K562 (cell line): Measurements from ENCODE around the gene CDKN2C. TPM values are rescaled to one million over a fixed set of nuclear protein-coding genes. Genes with fewer than 3 reads are reported as not detected.

Source experiments
- CEBPB ChIP-seq: fragments of 450-650 bp; IDR thresholded peaks from 2 replicates; pipeline ENCODE4 v1.6.1; 2016; ENCODE audit warnings: missing genetic modification characterization, missing compliant biosample characterization
- CHD2 ChIP-seq: IDR thresholded peaks from 2 replicates; pipeline ENCODE4 v1.6.1; 2011; ENCODE audit warnings: low read depth, low read length
- CSDE1 ChIP-seq, 2 experiments: fragments of 450-650 bp; IDR thresholded peaks; 2 replicates each; pipeline ENCODE4 v1.6.1; 2016; ENCODE audit warnings: mild to moderate bottlenecking in 1 of 2
- DLX4 ChIP-seq: fragments of 250-450 bp; sonication (Bioruptor Pico); IDR thresholded peaks from 2 replicates; pipeline ENCODE4 v1.6.1; 2021; ENCODE audit warnings: mild to moderate bottlenecking
- ETV5 ChIP-seq: sonication (generic); formaldehyde crosslinking; IDR thresholded peaks from 2 replicates; pipeline ENCODE4 v1.4.0; 2020; ENCODE audit warnings: low read depth, mild to moderate bottlenecking, missing genetic modification reagents
- FOXA1 ChIP-seq: fragments of 450-650 bp; IDR thresholded peaks from 2 replicates; pipeline ENCODE4 v1.6.1; 2016; ENCODE audit warnings: mild to moderate bottlenecking, borderline replicate concordance
- GATA2 ChIP-seq: sonication (generic); formaldehyde crosslinking; IDR thresholded peaks from 2 replicates; pipeline ENCODE4 v1.4.0; 2020; ENCODE audit warnings: mild to moderate bottlenecking, missing genetic modification reagents
- JUNB ChIP-seq: fragments of 450-650 bp; formaldehyde crosslinking; conservative IDR thresholded peaks from 2 replicates; pipeline ENCODE4 v1.4.0; 2020; ENCODE audit warnings: mild to moderate bottlenecking
- MED1 ChIP-seq: sonication (generic); formaldehyde crosslinking; IDR thresholded peaks from 2 replicates; pipeline ENCODE4 v1.8.1; 2023; ENCODE audit warnings: missing genetic modification reagents, borderline replicate concordance
- MTA3 ChIP-seq: fragments of 450-650 bp; formaldehyde crosslinking; IDR thresholded peaks from 2 replicates; pipeline ENCODE4 v1.6.1; 2017; ENCODE audit warnings: mild to moderate bottlenecking, borderline replicate concordance
- NFIX ChIP-seq: fragments of 250-450 bp; sonication (Bioruptor Pico); IDR thresholded peaks from 2 replicates; pipeline ENCODE4 v1.4.0; 2020; ENCODE audit warnings: low read depth, mild to moderate bottlenecking, moderate library complexity
- SMC3 ChIP-seq: conservative IDR thresholded peaks from 2 replicates; pipeline ENCODE4 v1.6.1; 2011; ENCODE audit warnings: low read depth, low read length, improper control_type of control experiment; ENCODE audit not compliant: insufficient read depth
- STAT5A ChIP-seq: IDR thresholded peaks from 2 replicates; pipeline ENCODE4 v1.6.1; 2012; ENCODE audit warnings: low read length, inconsistent platforms, borderline replicate concordance
- TAF1 ChIP-seq: IDR thresholded peaks from 2 replicates; pipeline ENCODE4 v1.6.1; 2011; ENCODE audit warnings: mild to moderate bottlenecking, low read length, moderate library complexity; ENCODE audit not compliant: insufficient read depth, control insufficient read depth, severe bottlenecking; ENCODE audit errors: extremely low read depth
- TBP ChIP-seq: optimal IDR thresholded peaks from 2 replicates; pipeline ENCODE3; 2011; ENCODE audit warnings: low read depth, low read length, improper control_type of control experiment
- TEAD1 ChIP-seq, 2 experiments: fragments of 450-650 bp in 1 of 2; sonication (generic) in 1 of 2; formaldehyde crosslinking; IDR thresholded peaks; 2 replicates each; pipeline versions ENCODE4 v1.4.0 to v1.8.0; 2020 to 2022; ENCODE audit warnings: mild to moderate bottlenecking in 2 of 2, missing genetic modification reagents in 1 of 2
- THRAP3 ChIP-seq: fragments of 450-650 bp; IDR thresholded peaks from 2 replicates; pipeline ENCODE4 v1.6.1; 2016; ENCODE audit warnings: mild to moderate bottlenecking, inconsistent platforms, borderline replicate concordance
- ZBTB1 ChIP-seq: sonication (generic); formaldehyde crosslinking; IDR thresholded peaks from 2 replicates; pipeline ENCODE4 v1.8.1; 2023; ENCODE audit warnings: missing genetic modification reagents, low read depth, mild to moderate bottlenecking, borderline replicate concordance
- ZC3H4 ChIP-seq: sonication (generic); formaldehyde crosslinking; IDR thresholded peaks from 2 replicates; pipeline ENCODE4 v1.9.0; 2021; ENCODE audit warnings: missing genetic modification reagents, borderline replicate concordance
- ZC3H8 ChIP-seq: fragments of 450-650 bp; IDR thresholded peaks from 2 replicates; pipeline ENCODE4 v1.6.1; 2017
- ZNF354B ChIP-seq: fragments of 250-450 bp; sonication (Bioruptor Pico); IDR thresholded peaks from 2 replicates; pipeline ENCODE4 v1.4.0; 2020
- ZNF395 ChIP-seq: fragments of 200-800 bp; sonication (Bioruptor generic); IDR thresholded peaks from 2 replicates; pipeline ENCODE4 v1.6.1; 2017; ENCODE audit warnings: missing genetic modification characterization, missing compliant biosample characterization
- ZNF644 ChIP-seq: fragments of 200-800 bp; sonication (Bioruptor generic); IDR thresholded peaks from 2 replicates; pipeline ENCODE4 v1.6.1; 2016; ENCODE audit warnings: low read depth, missing genetic modification characterization, missing compliant biosample characterization
- polyA plus RNA-seq, 8 experiments: library from polyadenylated mRNA; depleted of rRNA in 4 of 8; stranded (reverse) in 5 of 8; unstranded in 3 of 8; fragments of >200 nt; fragmentation: Nextera tagmentation in 2 of 8; fragmentation: Illumina TruSeq in 1 of 8; extraction: Ambion mirVana in 2 of 8; extraction: Trizol in 1 of 8; gene quantifications; 2 replicates each; pipeline versions ENCODE4 v1.2.1 to v1.2.3, GENCODE V29; 2011 to 2014; ENCODE audit warnings: inconsistent platforms in 1 of 8, missing spikeins in 1 of 8
- total RNA-seq, 7 experiments: library from RNA; depleted of rRNA in 6 of 7; stranded (reverse); fragments of >200 nt in 6 of 7; fragmentation: Illumina TruSeq in 2 of 7; extraction: Trizol in 2 of 7; gene quantifications; 2 replicates each; pipeline versions ENCODE4 v1.2.1 to v1.2.3, GENCODE V29; 2011 to 2021; ENCODE audit warnings: low replicate concordance in 1 of 7

The CDKN2C gene
- total and polyA plus RNA-seq, 9 of the 15 experiments (the other 6 are each of a cell fraction or from before 2014, with no cell fraction given): 11.9 to 74.3 (median 45.9) TPM

GRCh38 chr1:50978144-50978851 lies 8.3 kb downstream of the CDKN2C start (continued):
- TF ChIP-seq THRAP3 (no peak), CEBPB (no peak), SMC3 (no peak), FOXA1 (no peak), DLX4 (CRISPR knock-in tag) (no peak), ZNF354B (no peak), TBP (peak; percentile 48), STAT5A (no peak), NFIX (CRISPR knock-in tag) (no peak), JUNB (CRISPR knock-in tag) (no peak), GATA2 (CRISPR knock-in tag) (no peak), CHD2 (peak; percentile 49; the same call in 1 of the 2 replicates), ETV5 (CRISPR knock-in tag) (no peak), ZBTB1 (CRISPR knock-in tag) (no peak), CSDE1 (IDR thresholded peaks at IDR 0.05) (no peak), ZC3H4 (no peak), ZNF395 (CRISPR knock-in tag) (no peak; the same call in 1 of the 2 replicates), TAF1 (peak; percentile 30), MED1 (CRISPR knock-in tag) (no peak; the same call in 1 of the 2 replicates), ZNF644 (no peak), MTA3 (no peak; the same call in 1 of the 2 replicates), ZC3H8 (no peak), TEAD1 (CRISPR knock-in tag; IDR thresholded peaks at IDR 0.05) (no peak)
